ENCODE results near the gene SPTBN1.
"Not testable (repeated sequence)": the region's sequence is repeated elsewhere in the genome, so short reads cannot be mapped to it uniquely, and the experiment has no call there.

SPTBN1 gene

DNA sequence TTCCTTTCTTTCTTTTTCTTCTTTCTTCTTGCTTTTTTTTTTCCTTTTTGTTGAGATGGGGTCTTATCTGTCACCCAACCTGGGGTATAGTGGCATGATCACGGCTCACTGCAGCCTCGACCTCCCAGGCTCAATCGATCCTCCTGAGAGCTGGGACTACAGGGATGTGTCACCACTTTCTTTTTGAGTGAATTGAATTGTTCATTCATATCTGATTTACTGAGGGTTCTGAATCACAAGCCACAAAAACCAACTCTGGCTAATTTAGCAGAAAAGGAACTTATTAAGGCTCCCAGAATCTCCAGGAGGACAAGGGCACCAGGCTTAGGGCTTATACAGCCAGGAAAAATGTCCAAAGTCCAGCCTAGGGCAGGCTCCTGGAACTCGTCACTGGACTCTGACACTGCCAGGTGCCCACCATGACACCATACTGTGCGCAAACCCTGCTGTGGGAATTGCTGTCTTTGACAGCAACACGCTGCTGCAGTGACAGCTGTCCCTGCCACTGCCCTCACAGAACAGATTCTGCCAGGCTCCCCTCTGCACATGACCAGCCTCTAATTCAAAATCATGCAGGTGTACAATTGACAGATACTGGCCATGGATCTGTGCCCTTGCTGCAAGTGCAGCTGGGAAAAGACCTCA lies 224.4 kb downstream of the SPTBN1 start:
- peak in 1 of 5 donors; percentile 72 for DNase-seq

DNA sequence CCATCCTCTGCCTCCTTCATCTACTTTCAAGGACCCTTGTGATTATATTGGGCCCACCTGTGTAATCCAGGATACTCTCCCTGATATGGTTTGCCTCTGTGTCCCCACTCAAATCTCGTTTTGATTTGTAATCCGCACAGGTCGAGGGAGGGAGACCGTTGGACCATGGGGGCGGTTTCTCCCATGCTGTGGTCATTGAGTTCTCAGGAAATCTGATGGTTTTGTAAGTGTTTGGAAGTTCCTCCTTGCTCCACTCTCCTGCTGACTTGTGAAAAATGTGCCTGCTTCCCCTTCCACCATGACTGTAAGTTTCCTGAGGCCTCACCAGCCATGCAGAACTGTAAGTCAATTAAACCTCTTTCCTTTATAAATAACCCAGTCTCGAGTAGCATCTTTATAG lies 225.3 kb downstream of the SPTBN1 start:
- DNase-seq, result no peak

- DNase-seq, result no peak
These were observed 227.5 kb downstream of the SPTBN1 start for GRCh38 chr2:54683596-54683995.

DNA sequence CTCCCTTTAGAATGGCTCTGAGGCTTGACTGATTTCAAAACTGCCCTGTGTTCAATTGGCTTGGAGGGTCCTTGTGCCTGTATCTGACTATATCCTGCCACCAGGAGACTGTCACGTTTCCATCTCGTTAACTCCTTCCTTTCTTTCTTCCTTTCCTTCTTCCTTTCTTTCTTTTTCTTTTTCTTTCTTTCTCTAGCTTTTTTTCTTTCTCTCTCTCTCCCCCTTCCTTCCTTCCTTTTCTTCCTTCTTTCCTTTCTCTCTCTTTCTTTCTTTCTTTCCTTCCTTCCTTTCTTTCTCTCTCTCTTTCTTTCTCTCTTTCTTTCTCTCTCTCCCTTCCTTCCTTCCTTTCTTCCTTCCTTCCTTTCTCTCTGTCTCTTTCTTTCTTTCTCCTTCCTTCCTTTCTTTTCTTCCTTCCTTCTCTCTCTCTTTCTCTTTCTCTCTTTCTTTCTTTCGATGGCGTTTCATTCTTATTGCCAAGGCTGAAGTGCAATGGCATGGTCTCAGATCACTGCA lies 229.2 kb downstream of the SPTBN1 start:
- no peak for DNase-seq

GRCh38 chr2:54687595-54688152 lies 231.5 kb downstream of the SPTBN1 start:
- no peak for DNase-seq

DNA sequence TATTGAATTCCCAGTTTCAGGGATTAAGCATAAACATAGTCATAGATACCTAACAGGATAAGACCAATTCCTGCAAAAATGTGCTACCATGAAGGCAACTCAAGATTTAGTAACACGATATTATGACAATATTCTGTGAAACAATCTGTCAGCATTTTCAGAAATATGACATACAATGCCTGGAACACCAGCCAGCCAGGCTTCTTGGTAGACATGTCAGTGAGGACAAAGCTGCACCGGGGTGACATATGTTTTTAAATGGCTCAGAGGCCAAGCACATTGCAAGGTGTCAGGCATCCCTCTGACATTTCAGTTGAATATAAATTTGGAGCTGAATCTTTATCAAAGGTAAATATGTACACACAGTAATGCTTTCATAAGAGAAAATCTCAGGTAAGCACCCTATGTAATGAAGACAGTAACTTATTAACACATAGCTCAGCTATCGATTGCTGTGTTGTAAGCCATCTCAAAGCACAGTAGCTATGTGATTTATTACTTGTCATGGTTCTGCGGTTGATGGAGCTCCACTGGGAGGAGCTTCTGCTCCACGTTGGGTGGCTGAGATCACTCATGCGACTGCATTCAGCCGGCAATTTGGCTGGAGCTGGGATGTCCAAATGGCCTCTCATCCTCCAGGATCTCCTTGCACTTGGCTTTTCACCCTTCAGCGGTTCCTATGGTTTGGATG lies 235.5 kb downstream of the SPTBN1 start:
- no peak for DNase-seq

GRCh38 chr2:54692556-54692955 lies 236.4 kb downstream of the SPTBN1 start:
- no peak for DNase-seq

GRCh38 chr2:54695378-54695777 lies 239.3 kb downstream of the SPTBN1 start:
- DNase-seq, result no peak

- DNase-seq, result no peak
These were observed 241.8 kb downstream of the SPTBN1 start for GRCh38 chr2:54697934-54698333.

GRCh38 chr2:54698926-54699325 lies 242.8 kb downstream of the SPTBN1 start:
- DNase-seq, result not testable (repeated sequence)

- DNase-seq, result no peak
These were observed 243.5 kb downstream of the SPTBN1 start for GRCh38 chr2:54699665-54700064.

DNA sequence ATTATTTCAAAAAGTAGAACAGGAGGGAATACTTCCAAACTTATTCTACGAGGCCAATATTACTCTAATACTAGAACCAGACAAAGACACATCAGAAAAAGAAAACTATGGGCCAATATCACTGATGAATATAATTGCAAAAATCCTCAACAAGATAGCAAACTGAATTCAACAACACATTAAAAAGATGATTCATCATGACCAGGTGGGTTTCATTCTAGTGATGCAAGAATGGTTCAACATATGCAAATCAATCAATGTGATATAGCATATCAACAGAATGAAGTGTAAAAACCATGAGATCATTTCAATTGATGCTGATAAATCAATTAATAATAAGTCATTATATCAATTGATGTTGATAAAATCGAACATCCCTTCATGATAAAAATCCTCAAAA lies 244.9 kb downstream of the SPTBN1 start:
- no peak for DNase-seq

- DNase-seq, result no peak
These were observed 248.1 kb downstream of the SPTBN1 start for GRCh38 chr2:54704238-54704637.

- DNase-seq, result peak in 1 of 5 donors; percentile 59
These were observed 248.8 kb downstream of the SPTBN1 start for GRCh38 chr2:54704688-54705605.

GRCh38 chr2:54706622-54707021 lies 250.5 kb downstream of the SPTBN1 start:
- DNase-seq, result no peak

GRCh38 chr2:54708584-54709335 lies 252.6 kb downstream of the SPTBN1 start:
- DNase-seq, result no peak

DNA sequence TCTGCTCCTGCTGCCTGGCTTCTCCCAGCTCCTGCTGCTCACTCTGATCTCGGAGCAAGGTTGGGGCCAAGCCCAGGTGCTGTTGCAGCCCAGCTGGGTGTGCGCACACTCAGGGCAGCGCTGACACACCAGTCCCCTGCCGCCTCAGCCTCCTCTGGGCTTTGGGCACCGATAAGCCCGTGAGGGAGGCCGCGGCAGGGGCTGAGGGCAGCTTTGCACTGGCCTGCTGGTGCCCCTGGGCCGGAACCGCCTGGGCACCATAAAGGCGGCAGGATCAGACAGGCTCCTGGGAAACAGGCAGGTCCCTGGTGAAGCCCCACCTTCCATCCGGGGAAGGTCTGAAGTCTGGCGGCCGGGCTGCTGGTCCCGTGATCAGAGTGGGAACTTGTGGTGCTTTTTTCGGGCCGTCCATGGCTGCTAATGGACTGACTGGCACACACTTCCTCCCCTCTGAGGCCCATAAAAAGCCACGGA lies 253.2 kb downstream of the SPTBN1 start:
- no peak for DNase-seq

DNA sequence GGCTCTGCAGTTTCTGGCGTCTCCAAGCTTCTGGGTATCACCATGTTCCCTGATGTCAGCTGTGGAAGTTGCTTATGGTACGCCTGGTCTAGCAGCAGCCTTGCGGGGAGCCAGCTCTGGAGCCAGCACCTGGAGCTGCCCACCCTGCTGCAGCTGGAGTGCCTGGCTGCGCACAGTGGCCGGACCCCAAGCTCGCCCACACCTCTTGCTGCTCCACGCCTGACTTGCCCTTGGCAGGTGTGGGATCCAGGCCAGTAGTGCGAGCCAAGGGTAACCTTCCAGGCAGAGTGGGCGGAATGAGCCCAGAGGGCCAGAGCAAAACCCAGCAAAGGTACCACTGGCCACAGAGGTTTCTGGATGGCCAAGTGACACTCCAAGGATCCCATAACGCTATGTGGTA lies 254.1 kb downstream of the SPTBN1 start:
- DNase-seq, result no peak

DNA sequence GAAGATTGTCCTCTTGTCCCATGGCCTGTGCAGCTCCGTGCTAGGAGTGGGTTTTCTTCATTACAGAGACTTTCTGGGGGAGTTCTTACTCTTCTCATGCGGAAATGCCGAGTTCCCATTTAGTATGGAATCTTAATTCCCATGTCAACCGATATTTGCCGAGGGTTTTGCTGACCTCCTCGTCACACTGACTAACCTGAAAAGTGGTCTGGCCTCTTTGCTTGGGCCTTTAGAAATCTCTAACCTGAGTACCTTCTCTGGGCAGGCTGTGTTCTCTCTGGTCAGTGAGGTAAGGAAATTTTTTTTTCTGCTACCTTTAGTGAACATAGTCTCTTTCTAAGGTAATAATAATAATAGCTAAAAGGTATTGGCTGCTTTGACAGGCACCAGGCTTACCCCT lies 256.4 kb downstream of the SPTBN1 start:
- DNase-seq, result no peak

- no peak for DNase-seq
These were observed 258.9 kb downstream of the SPTBN1 start for GRCh38 chr2:54714996-54715395.

- DNase-seq, result no peak
These were observed 260.2 kb downstream of the SPTBN1 start for GRCh38 chr2:54716375-54716774.

DNA sequence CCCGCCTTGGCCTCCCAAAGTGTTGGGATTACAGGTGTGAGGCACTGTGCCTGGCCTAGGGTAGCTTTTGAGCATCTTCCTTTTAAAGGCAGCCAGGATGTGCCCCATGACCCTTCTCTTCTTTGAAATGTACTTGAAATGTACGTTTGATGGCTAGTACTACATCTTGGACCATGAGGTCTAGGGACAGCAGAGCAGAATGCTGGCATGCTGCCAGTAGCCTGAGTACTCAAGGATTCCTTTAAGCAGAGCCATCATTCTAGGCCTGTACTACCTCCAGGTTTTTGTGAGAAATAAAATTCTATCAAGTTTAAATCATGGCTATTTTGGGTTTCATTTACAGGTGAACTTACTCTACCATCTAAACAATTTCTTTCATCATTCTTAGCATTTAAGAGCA lies 264.4 kb downstream of the SPTBN1 start:
- DNase-seq, result no peak
